Liver (tissue), 3 donors: Measurements from ENCODE around the gene TSPAN19.

ENCODE experiments used
- CTCF ChIP-seq: fragments of 150-350 bp; IDR thresholded peaks from 2 replicates; pipeline ENCODE4 v1.5.1; 2017; ENCODE audit warnings: improper control_type of control experiment, low read depth, low read length; ENCODE audit not compliant: missing input control
- EGR1 ChIP-seq, 2 donors: IDR thresholded peaks; 2 replicates each; pipeline ENCODE4 v1.6.1; 2016 to 2018; ENCODE audit warnings: antibody characterized with exemption in 2 of 2, low read depth in 2 of 2
- HNF4G ChIP-seq: IDR thresholded peaks from 2 replicates; pipeline ENCODE4 v1.6.1; 2016; ENCODE audit warnings: antibody characterized with exemption
- JUND ChIP-seq, 2 donors: IDR thresholded peaks; 2 replicates each; pipeline ENCODE4 v1.6.1; 2016; ENCODE audit warnings: antibody characterized with exemption in 2 of 2
- RAD21 ChIP-seq, 2 donors: IDR thresholded peaks; 2 replicates each; pipeline ENCODE4 v1.6.1; 2016; ENCODE audit warnings: antibody characterized with exemption in 2 of 2, mild to moderate bottlenecking in 2 of 2
- REST ChIP-seq: IDR thresholded peaks from 2 replicates; pipeline ENCODE4 v1.6.1; 2016; ENCODE audit warnings: antibody characterized with exemption, mild to moderate bottlenecking
- TAF1 ChIP-seq: conservative IDR thresholded peaks from 2 replicates; pipeline ENCODE4 v1.6.1; 2016; ENCODE audit warnings: antibody characterized with exemption, mild to moderate bottlenecking
- TF ChIP-seq, protein P1 (sequence below): IDR thresholded peaks from 2 replicates; pipeline ENCODE4 v1.6.1; 2016; ENCODE audit warnings: antibody characterized with exemption
- donor health status: healthy.
- donor health status: healthy.

DNA sequence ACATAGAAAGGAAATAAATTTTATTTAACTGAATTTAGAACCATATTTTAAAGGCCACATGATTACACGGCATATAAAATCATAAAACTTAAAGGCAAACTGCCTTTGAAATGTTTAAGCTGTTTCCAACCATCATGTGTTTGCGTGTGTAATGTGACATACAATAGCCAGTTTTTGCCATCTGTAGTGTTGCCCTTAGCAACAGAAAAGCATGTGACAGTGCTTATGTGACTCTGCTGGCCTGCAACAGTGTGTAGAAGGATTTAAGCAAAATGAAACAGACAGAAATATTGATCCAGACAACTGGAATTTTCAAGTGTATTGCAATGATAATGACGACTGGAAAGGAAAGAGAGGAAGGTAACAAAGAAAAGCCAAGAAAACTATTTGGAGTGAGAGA lies 49.5 kb downstream of the TSPAN19 start:
- TF ChIP-seq TAF1 (no peak), CTCF (no peak), RAD21 (IDR thresholded peaks at IDR 0.05) (no peak), JUND (IDR thresholded peaks at IDR 0.05) (no peak), REST (no peak), EGR1 (IDR thresholded peaks at IDR 0.05; ENCODE audit: low read depth in 2 of 2) (no peak), HNF4G (no peak)
- TF ChIP-seq, protein P1, sequence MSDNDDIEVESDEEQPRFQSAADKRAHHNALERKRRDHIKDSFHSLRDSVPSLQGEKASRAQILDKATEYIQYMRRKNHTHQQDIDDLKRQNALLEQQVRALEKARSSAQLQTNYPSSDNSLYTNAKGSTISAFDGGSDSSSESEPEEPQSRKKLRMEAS: no peak
